Heart right ventricle (tissue), 16 donors: ENCODE measurements around the gene GTF3C2. TPM values are rescaled to one million over a fixed set of nuclear protein-coding genes. Genes with fewer than 3 reads are reported as not detected.
"Not testable (repeated sequence)": the region's sequence is repeated elsewhere in the genome, so short reads cannot be mapped to it uniquely, and the experiment has no call there.

ENCODE experiments used
- ATAC-seq, 8 donors: fragments of 200-7000 bp; cut with Tn5 transposase; one replicate each; pipeline ENCODE4 v1.9.1; 2020; ENCODE audit warnings: mild to moderate bottlenecking in 8 of 8, moderate library complexity in 8 of 8, moderate number of reproducible peaks in 1 of 8
- DNase-seq, 2 donors: peaks; one replicate each; pipeline ENCODE4 v3.0.0-alpha.2; 2020
- H3K27ac ChIP-seq, 10 donors: fragments of 200-600 bp; sonication (generic) in 2 of 10; one replicate each; pipeline versions ENCODE4 v1.5.0 to v1.8.0; 2020 to 2022; ENCODE audit warnings: mild to moderate bottlenecking in 3 of 10
- H3K27me3 ChIP-seq, 7 donors: fragments of 200-600 bp; one replicate each; pipeline ENCODE4 v1.8.0; 2021 to 2022; ENCODE audit warnings: mild to moderate bottlenecking in 2 of 7
- H3K36me3 ChIP-seq, 9 donors: fragments of 200-600 bp; sonication (generic) in 1 of 9; one replicate each; pipeline versions ENCODE4 v1.5.0 to v1.8.0; 2020 to 2022; ENCODE audit warnings: mild to moderate bottlenecking in 2 of 9
- H3K4me1 ChIP-seq, 9 donors: fragments of 200-600 bp; sonication (generic) in 1 of 9; one replicate each; pipeline versions ENCODE4 v1.5.0 to v1.8.0; 2020 to 2022; ENCODE audit warnings: mild to moderate bottlenecking in 4 of 9
- H3K4me3 ChIP-seq, 10 donors: fragments of 200-600 bp; sonication (generic) in 2 of 10; one replicate each; pipeline versions ENCODE4 v1.5.0 to v1.8.0; 2020 to 2022; ENCODE audit warnings: mild to moderate bottlenecking in 7 of 10, moderate library complexity in 2 of 10
- H3K9me3 ChIP-seq, 11 donors: fragments of 200-600 bp in 10 of 11; sonication (generic) in 2 of 11; one replicate each; pipeline versions ENCODE4 v1.5.0 to v1.8.0; 2013 to 2022; ENCODE audit warnings: mild to moderate bottlenecking in 2 of 11, control low read depth in 1 of 11, moderate library complexity in 1 of 11
- WGBS, 2 donors: extraction: QIAGEN DNeasy Blood & Tissue Kit; methylation state at CpG; one replicate each; pipeline ENCODE4 v1.1.7; 2013; ENCODE audit warnings: inconsistent platforms in 1 of 2; 5-methylcytosine and 5-hydroxymethylcytosine counted together
- intact Hi-C, 10 donors: fragments of 100-400 bp; cut with DNase I; formaldehyde crosslinking; loops; one replicate each; pipeline versions ENCODE4 v1.11.1 to v1.14.2; 2022
- polyA plus RNA-seq, 2 donors: library from polyadenylated mRNA; stranded (reverse); fragments of 200-250 nt; gene quantifications; one replicate each; pipeline ENCODE4 v1.2.3, GENCODE V29; 2013
- total RNA-seq, 10 donors: library from RNA; stranded (reverse); fragmentation: NEBNext Ultra II Directional in 3 of 10; extraction: Animal tissue kit (Norgen Biotek cat#: 25700) in 3 of 10; gene quantifications; one replicate each; pipeline versions ENCODE4 v1.2.1 to v1.2.4, GENCODE V29; 2021 to 2023
- TF ChIP-seq, protein P1 (sequence below), 9 donors: fragments of 200-600 bp; sonication (generic) in 2 of 9; IDR thresholded peaks; one replicate each; pipeline versions ENCODE4 v1.5.0 to v1.8.0; 2021 to 2022; ENCODE audit warnings: antibody characterized with exemption in 9 of 9, mild to moderate bottlenecking in 5 of 9, moderate library complexity in 1 of 9
- donor health status: Arrhythmogenic right ventricular cardiomyopathy.
- donor health status: ischemic (EF 13 %, LVEDD 7.1; RV severe dilation, severe dysfunction).
- donor health status: healthy with polysubstance abuse.
- donor health status: DM: no; HTN: yes; CAD: no.
- donor health status: DM: no; HTN: no; CAD: no.
- donor health status: ischemic (EF 25% LVEDD 6.9; RV normal size, moderate dysfunction).
- donor health status: ischemic (EF 25% LVEDD 5.7; RV mildly dilated, moderate dysfunction).
- donor health status: healthy.
- donor health status: DM: yes; HTN: yes; CAD: no.
- donor health status: Ischemic cardiomyopathy.
- donor health status: ischemic (EF 35%, LVEDD 5.7; RV mildly dilated, moderate dysfunction).
- donor health status: nonischemic (EF 11% LVEDD 7.7; RV severe dilation, severe dysfunction).
- donor health status: DM: yes; HTN: yes; CAD: no.
- donor health status: PGD.
- donor health status: ischemic (EF 29% LVEDD 5.4; RV normal size, mild dysfunction).
- donor health status: nonischemic (EF 23%, LVEDD 6.1; RV moderate dilation, normal function).

GTF3C2 gene
- total and polyA plus RNA-seq, 12 donors: 17.6 to 30.3 (median 23.6) TPM

- Histone ChIP-seq H3K4me1 (peaks cover 3 to 43% (median 23%) of the 10 kb centered on the region in 9 donors), H3K27me3 (peaks cover 0 to 37% (median 31%) of the 10 kb centered on the region in 7 donors), H3K36me3 (peaks cover 0 to 63% (median 6%) of the 10 kb centered on the region in 9 donors), H3K4me3 (peak overlapping the region in 8 of 10 donors; percentile 2 to 49 (median 30)), H3K27ac (peak overlapping the region in 8 of 10 donors; percentile 8 to 63 (median 54)), H3K9me3 (no peaks in the 10 kb centered on the region)
- intact Hi-C loops: loop anchor here in 7 of 10 donors (2.0 to 10.0 kb wide), 5 partner anchors 23 to 209 kb away; no protein-coding TSS in a partner anchor
- peak; percentile 16 to 81 (median 66) for ATAC-seq
- TF ChIP-seq, protein P1, sequence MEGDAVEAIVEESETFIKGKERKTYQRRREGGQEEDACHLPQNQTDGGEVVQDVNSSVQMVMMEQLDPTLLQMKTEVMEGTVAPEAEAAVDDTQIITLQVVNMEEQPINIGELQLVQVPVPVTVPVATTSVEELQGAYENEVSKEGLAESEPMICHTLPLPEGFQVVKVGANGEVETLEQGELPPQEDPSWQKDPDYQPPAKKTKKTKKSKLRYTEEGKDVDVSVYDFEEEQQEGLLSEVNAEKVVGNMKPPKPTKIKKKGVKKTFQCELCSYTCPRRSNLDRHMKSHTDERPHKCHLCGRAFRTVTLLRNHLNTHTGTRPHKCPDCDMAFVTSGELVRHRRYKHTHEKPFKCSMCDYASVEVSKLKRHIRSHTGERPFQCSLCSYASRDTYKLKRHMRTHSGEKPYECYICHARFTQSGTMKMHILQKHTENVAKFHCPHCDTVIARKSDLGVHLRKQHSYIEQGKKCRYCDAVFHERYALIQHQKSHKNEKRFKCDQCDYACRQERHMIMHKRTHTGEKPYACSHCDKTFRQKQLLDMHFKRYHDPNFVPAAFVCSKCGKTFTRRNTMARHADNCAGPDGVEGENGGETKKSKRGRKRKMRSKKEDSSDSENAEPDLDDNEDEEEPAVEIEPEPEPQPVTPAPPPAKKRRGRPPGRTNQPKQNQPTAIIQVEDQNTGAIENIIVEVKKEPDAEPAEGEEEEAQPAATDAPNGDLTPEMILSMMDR (IDR thresholded peaks at IDR 0.05): peak; percentile 75 to 94 (median 89)
- WGBS, 2 donors: 20 to 27% methylated on average over 25 of the region's 25 CpGs
- peak; percentile 21 to 65 for DNase-seq
Measured at GRCh38 chr2:27303093-27304025, 53.2 kb downstream of the GTF3C2 start.

DNA sequence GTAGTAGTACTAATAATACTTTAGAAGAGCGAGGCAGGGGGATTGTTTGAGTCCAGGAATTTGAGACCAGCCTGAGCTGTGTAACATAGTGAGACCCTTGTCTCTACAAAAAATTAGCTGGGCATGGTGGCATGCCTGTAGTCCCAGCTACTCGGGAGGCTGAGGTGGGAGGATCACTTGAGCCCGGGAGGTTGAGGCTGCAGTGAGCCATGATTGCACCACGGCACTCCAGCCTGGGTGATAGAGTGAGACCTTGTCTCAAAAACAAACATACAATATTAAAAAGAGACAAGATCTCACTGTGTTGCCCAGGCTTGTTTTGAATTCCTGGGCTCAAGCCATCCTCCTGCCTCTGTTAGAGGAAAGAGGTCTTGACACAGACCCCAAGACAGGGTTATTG lies 56.0 kb downstream of the GTF3C2 start:
- not testable (repeated sequence) for H3K9me3 ChIP-seq, H3K27ac ChIP-seq, ATAC-seq, H3K4me3 ChIP-seq, DNase-seq, H3K27me3 ChIP-seq
- peaks cover 0 to 49% (median 16%) of the 10 kb centered on the region in 9 donors for H3K4me1 ChIP-seq
- peaks cover 0 to 39% (median 0%) of the 10 kb centered on the region in 9 donors for H3K36me3 ChIP-seq
- 90 to 91% methylated on average over 4 of the region's 4 CpGs for WGBS, 2 donors
- intact Hi-C loops: loop anchor here in 6 of 10 donors (5.0 to 10.0 kb wide), 4 partner anchors 46 to 206 kb away; no protein-coding TSS in a partner anchor

GRCh38 chr2:27298391-27299080 lies 58.0 kb downstream of the GTF3C2 start:
- H3K36me3 ChIP-seq: peaks cover 0 to 28% (median 0%) of the 10 kb centered on the region in 9 donors
- no peak overlapping the region for H3K27ac ChIP-seq
- 69 to 72% methylated on average over 18 of the region's 18 CpGs for WGBS, 2 donors
- intact Hi-C loops: loop anchor here in 3 of 10 donors (5.0 to 10.0 kb wide), 3 partner anchors 46 to 194 kb away; no protein-coding TSS in a partner anchor
- H3K4me1 ChIP-seq: peaks cover 4 to 69% (median 19%) of the 10 kb centered on the region in 9 donors
- H3K4me3 ChIP-seq: no peak overlapping the region
- TF ChIP-seq, protein P1 (IDR thresholded peaks at IDR 0.05): no peak
- peak in 3 of 8 donors; percentile 12 to 25 (median 24) for ATAC-seq
- no peak for DNase-seq
- no peaks in the 10 kb centered on the region for H3K27me3 ChIP-seq
- H3K9me3 ChIP-seq: no peaks in the 10 kb centered on the region

DNA sequence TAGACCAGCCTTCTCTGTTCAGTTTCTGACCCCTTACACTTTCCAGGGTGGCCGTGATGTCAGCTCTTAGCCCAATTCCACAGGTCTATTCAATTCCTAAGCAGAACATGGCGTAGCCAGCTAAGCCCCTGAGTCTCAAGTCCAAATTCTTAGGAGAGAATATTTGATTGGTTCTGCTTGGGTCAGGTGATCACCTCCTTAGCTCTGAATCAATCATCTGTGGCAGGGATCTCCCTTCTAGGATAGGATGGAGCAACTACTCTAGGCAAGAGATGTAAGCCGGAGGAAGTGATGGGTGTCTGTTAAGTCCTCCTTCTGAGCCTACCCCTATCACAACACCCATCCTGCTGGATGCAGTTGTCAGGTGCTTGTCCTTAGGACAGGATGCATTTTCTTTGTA lies 59.4 kb downstream of the GTF3C2 start:
- peaks cover 0 to 28% (median 0%) of the 10 kb centered on the region in 9 donors for H3K36me3 ChIP-seq
- WGBS, 2 donors: 89 to 98% methylated on average over 3 of the region's 3 CpGs
- ATAC-seq (no peak), DNase-seq (no peak)
- no peak overlapping the region for H3K4me3 ChIP-seq
- H3K9me3 ChIP-seq: no peaks in the 10 kb centered on the region
- intact Hi-C loops: loop anchor here in 3 of 10 donors (5.0 to 10.0 kb wide), 3 partner anchors 45 to 192 kb away; no protein-coding TSS in a partner anchor
- TF ChIP-seq, protein P1 (IDR thresholded peaks at IDR 0.05): no peak
- H3K27ac ChIP-seq: no peak overlapping the region
- H3K4me1 ChIP-seq: peaks cover 0 to 73% (median 26%) of the 10 kb centered on the region in 9 donors
- peaks cover 0 to 1% (median 0%) of the 10 kb centered on the region in 7 donors for H3K27me3 ChIP-seq
